ENCODE measurements around the gene ARPP21.

Gene ARPP21

GRCh38 chr3:35647461-35647860 lies 8.1 kb downstream of the ARPP21 start:
- Histone ChIP-seq H3K27ac (ENCODE audit: low read length) (no peak overlapping the region), H2AFZ (ENCODE audit: low read depth, low read length) (no peak overlapping the region), H3K4me2 (ENCODE audit: low read length) (no peak overlapping the region), H3K36me3 (replicated peaks; ENCODE audit: low read depth, low read length) (no peaks in the 10 kb centered on the region), H3K9ac (ENCODE audit: low read length) (no peak overlapping the region), H3K9me3 (ENCODE audit: insufficient read depth, low read length) (no peaks in the 10 kb centered on the region), H3K4me3 (ENCODE audit: low read length) (no peak overlapping the region), H3K4me1 (ENCODE audit: low read length) (peaks cover 8% of the 10 kb centered on the region), H3K27me3 (ENCODE audit: low read depth, low read length) (no peaks in the 10 kb centered on the region), H4K20me1 (ENCODE audit: insufficient read depth, low read length) (no peaks in the 10 kb centered on the region), H3K79me2 (ENCODE audit: low read length) (no peaks in the 10 kb centered on the region)
- TF ChIP-seq CTCF (IDR thresholded peaks at IDR 0.05; ENCODE audit: low read depth, low read length) (no peak), EZH2phosphoT487 (IDR thresholded peaks at IDR 0.05; ENCODE audit: low read depth) (no peak)

- Histone ChIP-seq H3K27me3 (ENCODE audit: low read depth, low read length) (no peaks in the 10 kb centered on the region), H3K9me3 (ENCODE audit: insufficient read depth, low read length) (no peaks in the 10 kb centered on the region), H3K36me3 (replicated peaks; ENCODE audit: low read depth, low read length) (no peaks in the 10 kb centered on the region), H3K9ac (ENCODE audit: low read length) (no peak overlapping the region), H3K4me2 (ENCODE audit: low read length) (no peak overlapping the region), H3K4me1 (ENCODE audit: low read length) (0 out of 2 replicates have a peak, but pooled peaks cover under 1% of the 10 kb centered on the region), H3K4me3 (ENCODE audit: low read length) (no peak overlapping the region), H3K79me2 (ENCODE audit: low read length) (no peaks in the 10 kb centered on the region), H2AFZ (ENCODE audit: low read depth, low read length) (no peak overlapping the region), H4K20me1 (ENCODE audit: insufficient read depth, low read length) (no peaks in the 10 kb centered on the region), H3K27ac (ENCODE audit: low read length) (no peak overlapping the region)
- TF ChIP-seq CTCF (IDR thresholded peaks at IDR 0.05; ENCODE audit: low read depth, low read length) (no peak), EZH2phosphoT487 (IDR thresholded peaks at IDR 0.05; ENCODE audit: low read depth) (no peak)
These were observed 9.0 kb downstream of the ARPP21 start for GRCh38 chr3:35648347-35648746.

- no peaks in the 10 kb centered on the region for H3K79me2 ChIP-seq (ENCODE audit: low read length)
- H2AFZ ChIP-seq (ENCODE audit: low read depth, low read length) = no peak overlapping the region
- no peak overlapping the region for H3K27ac ChIP-seq (ENCODE audit: low read length)
- no peak overlapping the region for H3K4me3 ChIP-seq (ENCODE audit: low read length)
- no peaks in the 10 kb centered on the region for H3K4me1 ChIP-seq (ENCODE audit: low read length)
- TF ChIP-seq EZH2phosphoT487 (IDR thresholded peaks at IDR 0.05; ENCODE audit: low read depth) (no peak), CTCF (IDR thresholded peaks at IDR 0.05; ENCODE audit: low read depth, low read length) (no peak)
- H3K36me3 ChIP-seq (replicated peaks; ENCODE audit: low read depth, low read length) = no peaks in the 10 kb centered on the region
- H3K4me2 ChIP-seq (ENCODE audit: low read length) = no peak overlapping the region
- no peak overlapping the region for H3K9ac ChIP-seq (ENCODE audit: low read length)
- H3K27me3 ChIP-seq (ENCODE audit: low read depth, low read length) = no peaks in the 10 kb centered on the region
- H4K20me1 ChIP-seq (ENCODE audit: insufficient read depth, low read length) = no peaks in the 10 kb centered on the region
- H3K9me3 ChIP-seq (ENCODE audit: insufficient read depth, low read length) = no peaks in the 10 kb centered on the region
These were observed 10.1 kb downstream of the ARPP21 start for GRCh38 chr3:35649405-35649804.

- Histone ChIP-seq H2AFZ (ENCODE audit: low read depth, low read length) (no peak overlapping the region), H3K4me2 (ENCODE audit: low read length) (no peak overlapping the region), H3K79me2 (ENCODE audit: low read length) (no peaks in the 10 kb centered on the region)
These were observed 12.1 kb downstream of the ARPP21 start for GRCh38 chr3:35651426-35651825.

More at GRCh38 chr3:35651426-35651825, 12.1 kb downstream of the ARPP21 start:
- no peaks in the 10 kb centered on the region for H3K4me1 ChIP-seq (ENCODE audit: low read length)
- H4K20me1 ChIP-seq (ENCODE audit: insufficient read depth, low read length) = no peaks in the 10 kb centered on the region
- no peaks in the 10 kb centered on the region for H3K27me3 ChIP-seq (ENCODE audit: low read depth, low read length)
- TF ChIP-seq CTCF (IDR thresholded peaks at IDR 0.05; ENCODE audit: low read depth, low read length) = no peak
- no peak for TF ChIP-seq EZH2phosphoT487 (IDR thresholded peaks at IDR 0.05; ENCODE audit: low read depth)
- no peak overlapping the region for H3K4me3 ChIP-seq (ENCODE audit: low read length)
- H3K27ac ChIP-seq (ENCODE audit: low read length) = no peak overlapping the region
- H3K9me3 ChIP-seq (ENCODE audit: insufficient read depth, low read length) = no peaks in the 10 kb centered on the region
- no peak overlapping the region for H3K9ac ChIP-seq (ENCODE audit: low read length)
- no peaks in the 10 kb centered on the region for H3K36me3 ChIP-seq (replicated peaks; ENCODE audit: low read depth, low read length)
